AG09319 (cell line): ENCODE measurements around the gene INTS6L.

Experiments used
- DNase-seq: peaks from one replicate; pipeline ENCODE4 v3.0.0-alpha.2; 2010; ENCODE audit warnings: low read depth; ENCODE audit errors: extremely low read depth
- TF ChIP-seq, protein P1 (sequence below): IDR thresholded peaks from 2 replicates; pipeline ENCODE4 v1.5.1; 2011; ENCODE audit warnings: low read depth, mild to moderate bottlenecking, inconsistent platforms, low read length, moderate library complexity

The INTS6L gene

DNA sequence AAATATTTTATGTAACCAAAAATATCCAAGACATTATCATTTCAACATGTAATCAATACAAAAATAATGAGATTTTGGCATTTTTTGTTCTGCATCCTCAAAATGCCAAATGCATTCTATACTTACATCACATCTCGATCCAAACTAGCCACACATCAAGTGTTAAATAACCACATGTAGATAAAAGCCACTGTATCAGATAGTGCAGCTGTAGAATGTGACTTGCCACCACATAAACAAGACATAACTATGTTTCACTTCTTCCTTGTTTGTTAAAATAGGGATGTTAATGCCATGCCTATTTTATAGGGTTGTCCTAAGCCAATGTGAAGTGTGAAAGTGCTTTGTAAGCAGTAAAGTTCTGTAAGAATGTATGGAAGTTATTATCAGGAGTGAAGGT is 20.9 kb downstream of the INTS6L start:
- TF ChIP-seq, protein P1, sequence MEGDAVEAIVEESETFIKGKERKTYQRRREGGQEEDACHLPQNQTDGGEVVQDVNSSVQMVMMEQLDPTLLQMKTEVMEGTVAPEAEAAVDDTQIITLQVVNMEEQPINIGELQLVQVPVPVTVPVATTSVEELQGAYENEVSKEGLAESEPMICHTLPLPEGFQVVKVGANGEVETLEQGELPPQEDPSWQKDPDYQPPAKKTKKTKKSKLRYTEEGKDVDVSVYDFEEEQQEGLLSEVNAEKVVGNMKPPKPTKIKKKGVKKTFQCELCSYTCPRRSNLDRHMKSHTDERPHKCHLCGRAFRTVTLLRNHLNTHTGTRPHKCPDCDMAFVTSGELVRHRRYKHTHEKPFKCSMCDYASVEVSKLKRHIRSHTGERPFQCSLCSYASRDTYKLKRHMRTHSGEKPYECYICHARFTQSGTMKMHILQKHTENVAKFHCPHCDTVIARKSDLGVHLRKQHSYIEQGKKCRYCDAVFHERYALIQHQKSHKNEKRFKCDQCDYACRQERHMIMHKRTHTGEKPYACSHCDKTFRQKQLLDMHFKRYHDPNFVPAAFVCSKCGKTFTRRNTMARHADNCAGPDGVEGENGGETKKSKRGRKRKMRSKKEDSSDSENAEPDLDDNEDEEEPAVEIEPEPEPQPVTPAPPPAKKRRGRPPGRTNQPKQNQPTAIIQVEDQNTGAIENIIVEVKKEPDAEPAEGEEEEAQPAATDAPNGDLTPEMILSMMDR: no peak
- DNase-seq: no peak

DNA sequence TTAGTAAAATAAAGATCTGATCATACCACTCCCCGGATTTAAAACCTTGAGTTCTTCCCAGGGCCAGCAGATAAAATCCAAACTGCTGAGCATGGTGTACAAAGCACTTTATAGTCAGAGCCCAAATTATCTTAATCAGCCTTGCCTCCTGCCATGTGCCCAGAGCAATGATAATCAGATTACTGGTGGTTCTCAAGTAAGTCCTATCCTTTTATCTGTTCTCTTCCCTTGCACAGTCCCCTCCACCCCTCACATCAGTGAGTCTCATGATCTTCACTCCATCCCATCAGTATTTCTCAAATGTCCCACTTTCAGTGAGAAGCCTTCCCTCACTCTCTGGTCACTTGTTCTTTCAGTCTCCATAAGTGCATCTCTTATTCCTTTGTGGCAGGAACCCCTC is 22.7 kb downstream of the INTS6L start:
- TF ChIP-seq, protein P1: no peak
- no peak for DNase-seq

DNA sequence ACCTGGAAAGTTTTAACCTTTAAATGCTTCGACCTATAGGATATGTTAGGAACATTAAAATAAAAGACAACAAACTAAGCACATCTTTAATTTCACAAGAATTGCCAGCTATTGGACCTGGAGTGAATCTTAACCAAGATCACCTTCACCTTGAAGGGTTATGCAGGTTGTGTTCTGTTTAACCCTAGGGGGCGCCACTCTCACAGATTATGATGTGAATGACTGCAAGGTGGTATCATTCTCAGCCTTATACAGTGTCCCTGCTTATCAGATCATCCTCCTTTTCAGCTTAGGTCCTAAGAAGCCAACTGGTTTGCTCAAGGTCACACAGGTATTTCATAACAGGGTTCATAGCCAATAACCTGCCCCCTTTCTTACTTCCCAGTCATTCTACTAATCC is 23.5 kb downstream of the INTS6L start:
- TF ChIP-seq, protein P1: no peak; the same call in none of the 2 replicates
- no peak for DNase-seq

DNA sequence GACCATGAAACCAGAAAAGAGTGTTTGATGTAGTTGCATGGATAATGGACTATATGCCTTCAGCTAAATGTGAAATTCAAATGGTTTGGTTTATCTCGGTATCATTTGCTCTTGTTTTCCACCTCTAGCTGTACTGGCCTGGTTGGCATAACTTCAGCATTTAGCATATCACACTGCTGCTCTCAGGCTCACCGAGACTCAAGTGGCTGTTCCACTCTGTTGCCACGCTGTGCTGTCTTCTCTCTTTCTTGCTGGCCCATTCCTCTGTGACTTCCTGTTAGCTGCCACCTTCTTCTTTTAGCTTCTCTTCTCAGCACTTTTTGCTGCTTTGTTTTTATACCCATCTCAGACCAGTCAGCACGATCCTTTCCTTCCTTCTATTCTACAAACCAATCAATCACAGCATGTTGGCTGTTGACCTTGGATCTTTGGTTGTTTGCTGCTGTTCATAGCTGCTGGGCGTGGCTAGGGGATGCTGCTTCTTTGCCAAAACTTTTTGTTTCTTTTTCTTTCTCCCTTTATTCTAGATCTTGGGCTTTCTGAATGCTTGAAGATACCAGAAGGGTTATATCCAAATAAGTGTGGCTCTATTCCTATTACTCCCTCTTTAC is 24.0 kb downstream of the INTS6L start:
- DNase-seq: no peak
- TF ChIP-seq, protein P1: no peak

DNA sequence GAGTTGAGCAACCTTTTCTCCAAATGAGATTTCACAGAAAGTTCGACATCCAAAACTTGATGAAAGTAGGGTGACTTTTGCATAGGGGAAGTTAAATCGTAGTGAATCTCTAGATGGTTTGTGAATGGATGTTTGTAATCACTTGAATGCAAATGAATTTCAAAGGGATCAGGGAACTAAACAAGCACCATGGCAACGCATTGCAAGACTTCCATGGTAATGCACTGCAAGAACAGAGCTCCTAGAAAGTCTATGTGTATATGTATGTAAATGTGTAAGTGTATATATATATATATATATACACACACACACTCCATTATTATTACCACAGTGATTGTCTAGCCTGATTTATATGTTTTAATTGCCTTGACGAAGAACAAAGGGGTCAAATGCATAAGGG is 27.3 kb downstream of the INTS6L start:
- TF ChIP-seq, protein P1: no peak
- DNase-seq: no peak

DNA sequence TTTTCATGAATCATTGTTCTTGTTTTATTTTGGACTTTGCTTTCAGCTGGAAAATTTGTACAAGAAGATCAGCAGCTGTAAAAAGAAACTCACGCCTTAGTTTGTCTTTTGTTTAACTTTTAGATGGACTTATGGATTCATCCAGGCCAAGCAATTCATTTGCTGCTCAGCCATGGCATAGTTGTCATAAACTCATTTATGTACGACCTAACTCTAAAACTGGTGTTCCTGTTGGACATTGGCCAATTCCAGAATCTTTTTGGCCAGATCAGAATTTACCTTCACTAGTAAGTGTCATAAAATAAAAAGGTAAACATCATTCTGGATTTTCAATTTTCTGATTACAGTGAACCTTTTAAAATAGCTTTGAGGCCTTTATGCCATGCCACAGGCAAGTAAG is 29.1 kb downstream of the INTS6L start:
- no peak for DNase-seq
- TF ChIP-seq, protein P1: no peak

DNA sequence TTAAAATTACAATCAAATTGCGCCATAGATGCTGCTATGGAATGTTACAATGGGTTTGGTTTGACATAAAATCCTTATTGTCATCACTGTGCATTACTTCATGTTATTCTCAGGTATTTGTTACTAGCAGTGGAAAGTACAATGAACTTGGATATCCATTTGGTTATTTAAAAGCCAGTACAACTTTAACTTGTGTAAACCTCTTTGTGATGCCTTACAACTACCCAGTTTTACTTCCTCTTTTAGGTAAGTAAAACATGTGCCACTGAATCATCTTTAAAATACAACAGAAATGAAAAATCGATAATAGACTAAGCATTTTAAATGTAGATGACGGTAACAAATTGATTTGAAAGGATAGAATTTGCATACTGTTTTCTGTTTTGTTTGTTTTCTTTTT is 35.6 kb downstream of the INTS6L start:
- DNase-seq: no peak
- TF ChIP-seq, protein P1: no peak
